COLO668 (cell line): ENCODE measurements around the gene SLC16A5.
"Not testable (repeated sequence)": the region's sequence is repeated elsewhere in the genome, so short reads cannot be mapped to it uniquely, and the experiment has no call there.

Source experiments
- DNase-seq: peaks from one replicate; lab custom pipeline; 2025; ENCODE audit not compliant: unreplicated experiment; lab: John Stamatoyannopoulos, UW

The SLC16A5 gene

DNA sequence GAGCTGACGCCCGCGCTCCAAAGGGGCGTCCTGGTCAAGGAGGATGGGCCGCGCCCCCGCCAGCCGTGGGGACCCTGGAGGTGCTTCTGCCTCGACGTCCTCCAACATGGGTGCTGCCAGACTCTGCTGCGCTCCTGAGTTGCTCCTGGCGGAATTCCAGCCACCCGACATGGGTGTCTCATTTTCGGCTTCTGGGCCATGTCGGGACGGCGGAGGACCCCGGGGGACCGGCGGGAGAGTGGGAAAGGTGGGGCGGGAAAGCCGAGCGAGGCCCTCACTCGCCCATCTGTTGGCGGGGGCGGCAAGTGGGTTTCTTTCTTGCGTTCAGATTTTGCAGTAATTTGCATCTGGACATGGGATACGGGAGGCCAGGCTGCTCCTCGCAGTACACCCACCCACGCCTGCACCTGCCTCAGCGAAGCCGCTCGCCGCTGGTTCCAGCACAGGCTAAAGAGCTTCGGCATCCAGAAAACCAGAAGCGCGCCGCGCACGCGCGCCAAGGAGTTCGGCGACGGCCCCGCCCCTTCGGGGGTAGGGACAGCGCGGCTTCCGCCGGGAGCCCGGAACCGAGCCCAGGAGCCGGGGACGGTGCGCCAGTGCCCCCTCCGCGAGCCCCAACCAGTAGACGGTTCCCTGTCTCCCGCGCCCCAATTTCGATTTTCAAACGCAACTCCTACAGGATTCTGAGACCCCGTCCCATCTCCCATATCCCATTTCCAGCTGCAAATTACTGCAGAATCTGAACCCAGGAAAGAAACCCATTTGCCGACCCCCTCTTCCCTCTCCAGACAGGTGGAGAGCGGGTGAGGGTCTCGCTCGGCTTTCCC is 21.9 kb downstream of the SLC16A5 start, which contains the start of gene ARMC7:
Gene ARMC7 (plus strand): TSS at position 563 of the 827 bp plus-strand sequence. CDS start 320 bp downstream, outside the sequence.
- DNase-seq: peak; percentile 91

GRCh38 chr17:75110234-75110937 is 22.6 kb downstream of the SLC16A5 start:
- peak; percentile 10 for DNase-seq

GRCh38 chr17:75111777-75112335 is 24.1 kb downstream of the SLC16A5 start:
- no peak for DNase-seq

GRCh38 chr17:75113798-75114551 is 26.2 kb downstream of the SLC16A5 start:
- DNase-seq: peak; percentile 71

DNA sequence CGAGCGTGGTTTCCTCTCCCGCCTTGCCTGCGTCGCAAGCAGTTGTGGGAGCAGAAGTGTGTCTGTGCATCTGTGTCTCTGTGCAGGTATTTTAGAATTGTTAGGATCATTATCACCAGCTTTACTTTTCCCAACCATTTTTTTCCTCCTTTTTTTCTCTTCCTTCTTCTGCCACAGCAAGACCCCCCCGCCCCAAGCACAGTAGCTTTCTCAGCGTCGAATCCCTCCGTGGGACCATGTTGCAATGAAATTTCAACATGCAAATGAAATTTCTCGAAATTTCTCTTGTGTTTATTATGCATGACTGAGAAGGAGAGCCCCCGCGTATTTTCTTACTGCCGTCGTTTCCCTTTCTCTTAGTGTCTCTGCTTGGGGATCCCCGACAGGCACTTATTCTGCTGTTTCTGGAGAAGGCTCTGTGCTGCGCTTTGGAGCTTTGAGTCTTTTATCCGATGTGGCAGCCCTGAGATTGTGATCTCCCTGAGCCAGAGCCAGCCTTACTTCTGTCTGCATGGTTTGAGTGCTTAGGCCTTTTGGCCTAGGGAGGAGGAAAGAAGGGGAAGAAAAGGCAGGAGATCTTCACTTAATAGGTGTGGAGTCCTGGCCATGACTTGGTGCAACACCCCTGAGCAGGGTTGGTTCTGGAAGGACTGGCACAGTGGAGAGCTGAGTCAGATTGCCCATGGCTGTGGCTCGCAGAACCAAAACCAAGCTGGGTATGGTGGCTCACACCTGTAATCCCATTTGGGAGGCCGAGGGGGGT is 27.0 kb downstream of the SLC16A5 start:
- no peak for DNase-seq

DNA sequence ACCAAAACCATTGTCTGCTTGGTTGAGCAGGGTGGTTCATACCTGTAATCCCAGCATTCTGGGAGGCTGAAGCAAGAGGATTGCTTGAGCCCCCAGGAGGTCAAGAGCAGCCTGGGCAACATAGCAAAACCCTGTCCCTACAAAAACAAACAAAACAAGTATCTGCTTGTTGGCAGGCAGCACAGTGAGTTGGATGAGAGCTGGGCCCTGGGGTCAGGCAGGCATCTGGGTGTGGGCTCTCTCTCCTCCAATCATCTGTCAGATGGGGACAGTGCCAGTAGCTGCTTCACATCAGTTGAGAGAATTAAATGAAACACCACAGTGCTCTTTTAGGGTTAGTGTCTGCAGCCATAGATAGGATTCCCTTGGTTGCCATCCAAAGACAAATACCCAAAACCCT is 27.8 kb downstream of the SLC16A5 start:
- no peak for DNase-seq

GRCh38 chr17:75116737-75117136 is 29.0 kb downstream of the SLC16A5 start:
- no peak for DNase-seq

DNA sequence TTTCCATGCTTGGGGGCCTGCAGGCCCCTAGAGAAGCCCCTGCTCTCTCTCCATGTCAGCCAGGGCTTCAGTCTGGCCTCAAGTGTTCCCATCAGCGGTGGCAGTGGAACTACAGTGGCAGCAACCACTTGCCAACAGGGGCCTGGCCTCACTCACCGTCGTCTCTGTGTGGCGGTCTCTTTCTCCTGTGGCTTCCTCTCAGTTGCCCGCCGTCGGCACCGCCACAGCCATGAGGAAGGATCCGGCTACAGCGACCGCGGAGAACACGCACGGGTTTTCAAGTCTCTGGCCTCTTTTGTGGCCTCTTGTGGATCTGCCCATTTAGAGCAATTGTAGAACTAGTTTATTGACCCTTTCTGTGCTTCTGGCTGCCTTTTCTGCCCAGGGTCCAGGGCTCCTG is 30.6 kb downstream of the SLC16A5 start:
- no peak for DNase-seq

GRCh38 chr17:75124041-75124818 is 36.5 kb downstream of the SLC16A5 start:
- peak; percentile 87 for DNase-seq

GRCh38 chr17:75124819-75125162 is 37.0 kb downstream of the SLC16A5 start:
- DNase-seq: peak; percentile 26

GRCh38 chr17:75125984-75126383 is 38.2 kb downstream of the SLC16A5 start:
- DNase-seq: no peak

DNA sequence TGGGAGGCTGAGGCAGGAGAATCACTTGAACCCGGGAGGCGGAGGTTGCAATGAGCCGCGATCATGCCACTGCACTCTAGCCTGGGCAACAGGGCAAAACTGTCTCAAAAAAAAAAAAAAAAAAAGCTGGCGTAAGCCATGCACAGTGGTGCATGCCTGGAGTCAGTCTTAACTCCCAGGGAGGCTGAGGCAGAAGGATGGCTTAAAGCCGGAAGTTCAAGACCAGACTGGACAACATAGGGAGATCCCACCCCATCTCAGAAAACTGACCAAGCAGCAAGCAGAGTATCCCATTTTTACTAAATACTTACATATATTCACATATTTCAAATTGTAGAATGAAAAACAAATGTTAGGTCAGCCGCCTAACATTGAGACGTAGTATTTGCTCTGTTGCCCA is 39.2 kb downstream of the SLC16A5 start:
- no peak for DNase-seq

DNA sequence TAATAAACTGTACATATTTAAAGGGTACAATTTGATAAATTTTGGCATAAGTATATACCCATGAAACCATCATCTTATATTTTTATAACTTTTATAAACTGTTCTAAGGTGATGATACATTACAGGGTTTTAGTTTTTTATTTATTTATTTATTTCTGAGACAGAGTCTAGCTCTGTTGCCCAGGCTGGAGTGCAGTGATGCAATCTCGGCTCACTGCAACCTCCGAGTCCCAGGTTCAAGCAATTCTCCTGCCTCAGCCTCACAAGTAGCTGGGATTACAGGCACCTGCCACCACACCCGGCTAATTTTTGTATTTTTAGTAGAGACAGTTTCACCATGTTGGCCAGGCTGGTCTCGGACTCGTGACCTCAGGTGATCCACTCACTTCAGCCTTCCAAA is 40.2 kb downstream of the SLC16A5 start:
- not testable (repeated sequence) for DNase-seq

- no peak for DNase-seq
Measured at GRCh38 chr17:75128694-75129505, 41.1 kb downstream of the SLC16A5 start.

- no peak for DNase-seq
Measured at GRCh38 chr17:75129576-75129975, 41.8 kb downstream of the SLC16A5 start.

GRCh38 chr17:75130059-75130631 is 42.4 kb downstream of the SLC16A5 start:
- DNase-seq: no peak

GRCh38 chr17:75130632-75131277 is 43.0 kb downstream of the SLC16A5 start:
- DNase-seq: peak; percentile 49
